Activated CD8-positive, alpha-beta T cell treated with anti-CD3 and anti-CD28 coated beads for 36 hours (primary cell): ENCODE results near the gene ZFPL1. TPM values are rescaled to one million over a fixed set of nuclear protein-coding genes. Genes with fewer than 3 reads are reported as not detected.

Experiments used
- ATAC-seq: fragments of 200-7000 bp; cut with Tn5 transposase; one replicate; pipeline ENCODE4 v1.10.0; 2021; ENCODE audit warnings: mild to moderate bottlenecking, moderate library complexity
- CTCF ChIA-PET: fragments of 350-600 bp; sonication (Branson Sonifier 250); formaldehyde crosslinking; loops from one replicate; lab custom pipeline; 2021; ENCODE audit warnings: antibody characterized with exemption; lab: Charles Lee
- POLR2A ChIA-PET: fragments of 350-600 bp; sonication (Branson Sonifier 250); formaldehyde crosslinking; loops from one replicate; lab custom pipeline; 2021; ENCODE audit warnings: antibody characterized with exemption; lab: Charles Lee
- DNase-seq: peaks from one replicate; pipeline ENCODE4 v3.0.0-alpha.2; 2020
- H3K27ac Mint-ChIP-seq: one replicate; pipeline ENCODE4 v1.8.0; 2021; ENCODE audit warnings: mild to moderate bottlenecking, mixed read lengths
- H3K27me3 Mint-ChIP-seq: one replicate; pipeline ENCODE4 v1.8.0; 2021; ENCODE audit warnings: mixed read lengths
- H3K36me3 Mint-ChIP-seq: one replicate; pipeline ENCODE4 v1.8.0; 2021; ENCODE audit warnings: low read depth, mixed read lengths
- H3K4me1 Mint-ChIP-seq: one replicate; pipeline ENCODE4 v1.8.0; 2021; ENCODE audit warnings: low read depth, mixed read lengths
- H3K4me3 Mint-ChIP-seq: one replicate; pipeline ENCODE4 v1.8.0; 2021; ENCODE audit warnings: mild to moderate bottlenecking, moderate library complexity, mixed read lengths
- H3K9me3 Mint-ChIP-seq: one replicate; pipeline ENCODE4 v1.8.0; 2021; ENCODE audit warnings: mixed read lengths
- intact Hi-C: fragments of 100-400 bp; cut with micrococcal nuclease; formaldehyde crosslinking; loops from one replicate; pipeline ENCODE4 v1.10.0; 2022
- total RNA-seq, 2 experiments: library from RNA; stranded (reverse); gene quantifications; one replicate each; pipeline ENCODE4 v1.2.3, GENCODE V29; 2021
- TF ChIP-seq, protein P1 (sequence below): fragments of 200-600 bp; IDR thresholded peaks from one replicate; pipeline ENCODE4 v1.8.0; 2022; ENCODE audit warnings: antibody characterized with exemption, mild to moderate bottlenecking

Gene ZFPL1
- total RNA-seq, 2 experiments from 2014 or later: 27.1 to 28.2 TPM

DNA sequence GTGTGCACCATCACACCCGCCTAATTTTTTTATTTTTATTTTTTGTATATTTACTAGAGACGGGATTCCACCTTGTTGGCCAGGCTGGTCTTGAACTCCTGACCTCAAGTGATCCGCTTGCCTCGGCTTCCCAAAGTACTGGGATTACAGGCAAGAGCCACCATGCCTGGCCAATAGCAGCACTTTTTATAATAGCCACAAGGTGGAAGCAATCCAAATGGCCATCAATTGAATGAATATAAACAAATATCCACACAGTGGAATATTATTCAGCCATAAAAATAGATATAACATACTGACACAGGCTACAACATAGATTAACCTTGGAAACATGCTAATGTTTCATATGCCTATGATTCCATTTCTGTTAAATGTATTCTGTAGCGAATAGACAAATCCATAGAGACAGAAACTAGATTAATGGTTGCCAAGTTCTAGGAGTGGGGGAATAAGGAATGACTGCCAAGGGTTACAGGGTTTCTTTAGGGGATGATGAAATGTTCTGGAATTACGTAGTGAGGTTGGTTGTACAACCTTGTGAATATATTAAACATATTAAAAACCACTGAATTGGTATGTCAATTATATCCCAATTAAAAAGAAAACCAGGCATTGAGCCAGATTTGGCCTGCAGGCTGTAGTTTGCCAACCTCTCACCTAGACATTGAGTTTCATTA lies 16.8 kb downstream of the ZFPL1 start:
- intact Hi-C loops: no loop called here

DNA sequence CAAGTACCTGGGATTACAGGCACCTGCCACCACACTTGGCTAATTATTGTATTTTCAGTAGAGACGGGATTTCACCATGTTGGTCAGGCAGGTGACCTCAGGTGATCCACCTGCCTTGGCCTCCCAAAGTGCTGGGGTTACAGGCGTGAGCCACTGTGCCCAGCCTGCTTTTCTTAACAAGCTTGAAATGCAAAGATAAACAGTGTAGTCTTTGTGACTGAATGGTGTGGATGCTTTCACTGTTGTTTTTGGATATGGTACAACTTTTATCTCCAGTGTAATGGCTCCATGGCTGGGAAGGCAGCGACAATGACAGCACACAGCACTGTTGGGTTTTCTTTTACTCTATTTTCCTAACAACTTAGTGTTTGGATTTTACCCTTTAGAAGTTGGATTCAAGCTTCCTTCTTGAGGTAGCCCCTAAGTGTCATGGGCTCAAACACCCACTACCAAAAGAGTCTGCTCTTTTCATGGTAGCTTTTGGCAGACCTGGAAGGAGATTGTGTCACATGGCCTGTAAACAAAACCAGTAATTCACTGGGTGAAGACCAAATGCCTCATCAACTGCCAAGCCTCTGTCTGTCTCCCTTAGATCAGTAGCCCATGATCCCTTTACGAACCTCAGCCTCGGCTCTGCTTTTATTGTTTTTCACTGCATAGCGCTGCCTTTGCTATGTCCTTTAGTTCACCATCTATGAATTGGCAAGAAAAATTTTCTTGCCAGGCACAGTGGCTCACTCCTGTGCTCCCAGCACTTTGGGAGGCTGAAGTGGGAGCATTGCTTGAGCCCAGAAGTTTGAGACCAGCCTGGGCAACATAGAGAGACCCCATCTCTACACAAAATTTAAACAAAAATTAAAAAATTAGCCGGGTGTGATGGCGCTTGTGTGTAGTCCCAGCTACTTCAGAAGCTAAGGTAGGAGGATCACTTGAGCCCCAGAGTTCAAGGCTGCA lies 18.4 kb downstream of the ZFPL1 start:
- intact Hi-C loops: no loop called here
- Mint-ChIP-seq H3K36me3 (peaks cover 18% of the 10 kb centered on the region), H3K27ac (no peak overlapping the region), H3K4me3 (no peak overlapping the region), H3K27me3 (no peaks in the 10 kb centered on the region), H3K9me3 (no peaks in the 10 kb centered on the region), H3K4me1 (peaks cover 15% of the 10 kb centered on the region)
- no peak for DNase-seq
- ChIA-PET POLR2A (interaction anchor here (0.7 to 20.0 kb wide), 3 partner anchors 12 to 25 kb away, joined by 3 to 294 read pairs (median 5); partner anchors contain the start of genes FAU, MRPL49, TM7SF2 and ZNHIT2), CTCF (interaction anchor here (1.2 to 7.4 kb wide), 4 partner anchors 8 to 315 kb away, joined by 4 to 115 read pairs (median 6); partner anchors contain the start of genes FAU, MRPL49, TM7SF2 and ZNHIT2)
- TF ChIP-seq, protein P1, sequence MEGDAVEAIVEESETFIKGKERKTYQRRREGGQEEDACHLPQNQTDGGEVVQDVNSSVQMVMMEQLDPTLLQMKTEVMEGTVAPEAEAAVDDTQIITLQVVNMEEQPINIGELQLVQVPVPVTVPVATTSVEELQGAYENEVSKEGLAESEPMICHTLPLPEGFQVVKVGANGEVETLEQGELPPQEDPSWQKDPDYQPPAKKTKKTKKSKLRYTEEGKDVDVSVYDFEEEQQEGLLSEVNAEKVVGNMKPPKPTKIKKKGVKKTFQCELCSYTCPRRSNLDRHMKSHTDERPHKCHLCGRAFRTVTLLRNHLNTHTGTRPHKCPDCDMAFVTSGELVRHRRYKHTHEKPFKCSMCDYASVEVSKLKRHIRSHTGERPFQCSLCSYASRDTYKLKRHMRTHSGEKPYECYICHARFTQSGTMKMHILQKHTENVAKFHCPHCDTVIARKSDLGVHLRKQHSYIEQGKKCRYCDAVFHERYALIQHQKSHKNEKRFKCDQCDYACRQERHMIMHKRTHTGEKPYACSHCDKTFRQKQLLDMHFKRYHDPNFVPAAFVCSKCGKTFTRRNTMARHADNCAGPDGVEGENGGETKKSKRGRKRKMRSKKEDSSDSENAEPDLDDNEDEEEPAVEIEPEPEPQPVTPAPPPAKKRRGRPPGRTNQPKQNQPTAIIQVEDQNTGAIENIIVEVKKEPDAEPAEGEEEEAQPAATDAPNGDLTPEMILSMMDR: no peak
- ATAC-seq: no peak

More for the DNA sequence above, 16.8 kb downstream of the ZFPL1 start:
- Mint-ChIP-seq H3K4me1 (peaks cover 20% of the 10 kb centered on the region), H3K36me3 (peaks cover 12% of the 10 kb centered on the region), H3K4me3 (no peak overlapping the region), H3K27ac (no peak overlapping the region), H3K9me3 (no peaks in the 10 kb centered on the region), H3K27me3 (no peaks in the 10 kb centered on the region)
- DNase-seq (no peak), ATAC-seq (no peak)
- CTCF ChIA-PET: interaction anchor here (0.6 to 7.4 kb wide), 3 partner anchors 10 to 256 kb away, joined by 3 to 115 read pairs (median 4); partner anchors contain the start of genes CDC42BPG and TM7SF2
- POLR2A ChIA-PET: interaction anchor here (1.0 to 20.0 kb wide), 5 partner anchors 10 to 87 kb away, joined by 3 to 294 read pairs (median 5); partner anchors contain the start of genes ARL2, FAU, MRPL49 and TM7SF2
- TF ChIP-seq, protein P1: peak; percentile 21

DNA sequence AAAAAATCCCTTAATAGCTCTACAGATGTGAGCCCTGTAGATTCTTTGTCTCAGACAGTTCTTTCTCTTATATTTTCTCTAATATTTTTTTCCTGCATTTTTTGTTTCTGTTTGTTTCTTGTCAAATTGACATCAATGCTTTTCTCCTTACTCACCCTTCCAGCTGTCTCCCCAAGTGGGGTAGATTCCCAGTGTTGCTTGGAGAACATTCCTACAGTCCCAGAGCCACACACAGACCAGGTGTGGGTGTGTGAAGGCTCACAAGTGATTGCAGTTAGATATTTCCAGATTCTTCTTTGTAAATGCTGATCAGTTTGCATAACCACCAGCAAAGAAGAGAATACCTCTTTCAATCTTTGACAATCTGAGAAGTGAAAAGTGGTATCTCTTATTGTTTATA lies 19.5 kb downstream of the ZFPL1 start:
- H3K27me3 Mint-ChIP-seq: no peaks in the 10 kb centered on the region
- ChIA-PET POLR2A (interaction anchor here (0.9 to 20.0 kb wide), 2 partner anchors 11 to 158 kb away, joined by 3 to 294 read pairs; partner anchors contain the start of genes FAU, MRPL49, POLA2 and TM7SF2), CTCF (interaction anchor here (1.3 to 2.3 kb wide), 3 partner anchors 8 to 316 kb away, joined by 4 to 8 read pairs (median 4); partner anchors contain the start of genes TM7SF2 and ZNHIT2)
- H3K36me3 Mint-ChIP-seq: peaks cover 14% of the 10 kb centered on the region
- ATAC-seq (no peak), DNase-seq (no peak)
- intact Hi-C loops: no loop called here
- TF ChIP-seq, protein P1: no peak
- H3K4me1 Mint-ChIP-seq: peaks cover 10% of the 10 kb centered on the region
- H3K9me3 Mint-ChIP-seq: no peaks in the 10 kb centered on the region
- peak overlapping the region; percentile 52 for H3K27ac Mint-ChIP-seq
- H3K4me3 Mint-ChIP-seq: no peak overlapping the region

DNA sequence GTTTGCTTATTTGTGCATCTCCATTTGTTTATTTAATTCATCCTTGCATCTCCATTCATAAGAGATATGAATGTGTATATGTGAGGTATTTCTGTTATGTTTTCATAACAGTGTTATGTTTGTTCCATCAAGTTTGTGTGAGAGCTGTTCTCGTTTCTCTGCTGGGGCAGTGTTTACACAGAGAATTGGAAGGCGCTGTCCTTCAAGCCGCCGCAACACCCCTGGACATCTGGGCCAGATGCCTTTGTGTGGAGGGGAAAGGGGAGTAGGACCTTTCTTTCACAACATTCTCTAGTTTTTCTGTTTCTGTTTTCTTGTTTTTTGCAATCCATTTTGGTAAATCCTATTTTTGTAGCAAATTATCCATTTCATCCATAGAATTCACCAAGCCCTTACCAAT lies 20.6 kb downstream of the ZFPL1 start:
- intact Hi-C loops: no loop called here
- Mint-ChIP-seq H3K9me3 (no peaks in the 10 kb centered on the region), H3K4me1 (peaks cover 8% of the 10 kb centered on the region), H3K27ac (peak overlapping the region; percentile 74), H3K36me3 (peaks cover 14% of the 10 kb centered on the region), H3K27me3 (no peaks in the 10 kb centered on the region), H3K4me3 (no peak overlapping the region)
- no peak for ATAC-seq
- ChIA-PET POLR2A (interaction anchor here (0.5 to 20.0 kb wide), 2 partner anchors 10 to 24 kb away, joined by 4 to 294 read pairs; partner anchors contain the start of genes FAU, MRPL49, TM7SF2 and ZNHIT2), CTCF (interaction anchor here (0.9 to 1.3 kb wide), 2 partner anchors 7 to 8 kb away, joined by 3 to 4 read pairs; partner anchors contain the start of gene TM7SF2)
- TF ChIP-seq, protein P1: no peak
- no peak for DNase-seq
